Rectal smooth muscle tissue (tissue), 1 donor: ENCODE data around the gene CASKIN2.
A peak's percentile ranks its signal among the peaks of the same experiment; 100 is the strongest.

Experiments used
- H3K27ac ChIP-seq: one replicate; pipeline ENCODE4 v1.7.0; 2013; ENCODE audit warnings: low read depth, low read length, inconsistent platforms
- H3K27me3 ChIP-seq: one replicate; pipeline ENCODE4 v1.7.0; 2013; ENCODE audit warnings: low read length; ENCODE audit not compliant: control insufficient read depth, insufficient read depth
- H3K36me3 ChIP-seq: one replicate; pipeline ENCODE4 v1.7.0; 2013; ENCODE audit warnings: low read length; ENCODE audit not compliant: control insufficient read depth, insufficient read depth
- H3K4me1 ChIP-seq: one replicate; pipeline ENCODE4 v1.7.0; 2013; ENCODE audit warnings: low read length; ENCODE audit not compliant: control insufficient read depth, insufficient read depth
- H3K4me3 ChIP-seq: one replicate; pipeline ENCODE4 v1.7.0; 2013; ENCODE audit warnings: low read length
- H3K9ac ChIP-seq: one replicate; pipeline ENCODE4 v1.7.0; 2013; ENCODE audit warnings: low read length

The CASKIN2 gene

DNA sequence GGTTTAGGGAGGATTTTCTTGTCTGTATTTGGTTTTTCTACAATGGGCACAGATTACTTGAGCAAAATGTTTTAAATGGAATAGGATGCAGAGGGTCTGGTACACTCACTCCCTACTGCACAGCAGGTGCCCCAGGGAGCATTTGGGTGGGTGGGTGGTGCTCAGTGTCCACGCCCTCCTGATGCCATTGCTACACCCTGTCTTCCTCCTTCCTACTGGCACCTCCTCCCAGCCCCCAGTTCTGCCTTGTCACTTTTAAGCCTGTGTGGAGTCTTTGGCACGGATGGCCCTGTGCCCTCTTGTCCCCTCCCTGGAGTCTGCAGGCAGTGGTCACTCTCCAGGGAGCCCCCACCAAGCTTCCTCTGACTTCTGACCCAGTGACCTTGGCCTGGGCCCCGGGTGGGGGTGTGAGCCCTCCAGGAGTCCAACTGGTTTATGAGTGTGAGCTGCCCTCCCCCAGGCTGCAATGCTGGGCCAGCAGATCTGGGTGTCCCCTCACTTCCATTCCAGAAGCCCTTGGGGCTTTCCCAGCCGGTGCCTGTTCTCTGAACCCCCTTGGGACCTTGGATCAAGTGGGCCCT lies 25.7 kb upstream of the CASKIN2 start:
- H3K36me3 ChIP-seq, result no peaks in the 10 kb centered on the region
- H3K4me3 ChIP-seq, result no peak overlapping the region
- no peak overlapping the region for H3K27ac ChIP-seq
- H3K9ac ChIP-seq, result no peak overlapping the region
- H3K4me1 ChIP-seq, result no peaks in the 10 kb centered on the region
- no peaks in the 10 kb centered on the region for H3K27me3 ChIP-seq

- Histone ChIP-seq H3K4me1 (no peaks in the 10 kb centered on the region), H3K36me3 (no peaks in the 10 kb centered on the region), H3K27me3 (no peaks in the 10 kb centered on the region), H3K9ac (no peak overlapping the region), H3K27ac (no peak overlapping the region), H3K4me3 (no peak overlapping the region)
Observed at GRCh38 chr17:75539967-75540729, 24.8 kb upstream of the CASKIN2 start.

- Histone ChIP-seq H3K4me1 (no peaks in the 10 kb centered on the region), H3K27ac (no peak overlapping the region), H3K9ac (no peak overlapping the region), H3K27me3 (no peaks in the 10 kb centered on the region), H3K36me3 (no peaks in the 10 kb centered on the region), H3K4me3 (no peak overlapping the region)
Observed at GRCh38 chr17:75536366-75536765, 21.0 kb upstream of the CASKIN2 start.

DNA sequence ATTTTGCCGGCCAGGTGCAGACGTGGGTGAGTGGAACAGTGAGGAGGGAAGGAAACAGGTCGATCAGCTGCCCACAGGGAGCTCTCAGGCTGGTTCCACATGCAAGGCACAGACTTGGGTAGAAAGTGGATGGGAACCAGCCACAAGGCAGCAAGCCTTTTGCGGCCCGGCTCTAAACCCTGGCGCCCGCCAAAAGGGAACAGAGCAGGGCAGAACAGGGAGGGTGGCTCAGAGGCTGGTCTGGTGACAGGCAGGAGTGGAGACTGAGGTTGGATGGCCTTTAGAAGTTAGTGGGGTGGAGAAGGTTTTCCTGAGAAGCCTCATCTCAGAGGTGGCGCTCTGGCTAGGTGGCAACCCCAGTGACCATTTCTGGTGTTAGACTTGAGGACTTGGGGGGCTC lies 20.5 kb upstream of the CASKIN2 start:
- Histone ChIP-seq H3K9ac (no peak overlapping the region), H3K4me3 (no peak overlapping the region), H3K4me1 (no peaks in the 10 kb centered on the region), H3K36me3 (no peaks in the 10 kb centered on the region), H3K27ac (no peak overlapping the region), H3K27me3 (no peaks in the 10 kb centered on the region)

DNA sequence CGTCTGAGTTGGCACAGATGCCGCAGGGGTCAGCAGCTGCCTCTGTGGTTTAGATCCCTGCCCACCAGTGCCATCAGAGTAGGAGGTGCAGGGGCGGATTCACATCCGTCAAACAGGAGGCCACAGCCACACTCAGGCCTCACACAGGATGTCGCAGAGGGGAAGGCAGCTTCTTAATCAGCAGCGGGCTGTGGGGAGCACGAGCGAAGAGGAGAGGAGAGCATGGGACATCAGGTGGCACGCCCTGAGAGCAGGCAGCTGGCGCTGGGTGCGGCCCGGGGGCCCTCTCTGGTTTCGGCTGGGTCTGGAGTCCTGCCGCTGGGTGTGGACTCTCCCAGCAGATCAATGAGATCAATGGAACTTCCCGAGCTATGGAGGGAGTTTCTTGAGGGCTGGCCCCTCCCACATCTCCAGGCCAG lies 19.8 kb upstream of the CASKIN2 start:
- no peak overlapping the region for H3K9ac ChIP-seq
- no peaks in the 10 kb centered on the region for H3K4me1 ChIP-seq
- no peak overlapping the region for H3K27ac ChIP-seq
- no peaks in the 10 kb centered on the region for H3K27me3 ChIP-seq
- no peak overlapping the region for H3K4me3 ChIP-seq
- H3K36me3 ChIP-seq, result no peaks in the 10 kb centered on the region

- H3K36me3 ChIP-seq, result no peaks in the 10 kb centered on the region
- no peaks in the 10 kb centered on the region for H3K4me1 ChIP-seq
- no peak overlapping the region for H3K4me3 ChIP-seq
- H3K9ac ChIP-seq, result no peak overlapping the region
- no peak overlapping the region for H3K27ac ChIP-seq
- no peaks in the 10 kb centered on the region for H3K27me3 ChIP-seq
Observed at GRCh38 chr17:75531721-75532072, 16.4 kb upstream of the CASKIN2 start.

DNA sequence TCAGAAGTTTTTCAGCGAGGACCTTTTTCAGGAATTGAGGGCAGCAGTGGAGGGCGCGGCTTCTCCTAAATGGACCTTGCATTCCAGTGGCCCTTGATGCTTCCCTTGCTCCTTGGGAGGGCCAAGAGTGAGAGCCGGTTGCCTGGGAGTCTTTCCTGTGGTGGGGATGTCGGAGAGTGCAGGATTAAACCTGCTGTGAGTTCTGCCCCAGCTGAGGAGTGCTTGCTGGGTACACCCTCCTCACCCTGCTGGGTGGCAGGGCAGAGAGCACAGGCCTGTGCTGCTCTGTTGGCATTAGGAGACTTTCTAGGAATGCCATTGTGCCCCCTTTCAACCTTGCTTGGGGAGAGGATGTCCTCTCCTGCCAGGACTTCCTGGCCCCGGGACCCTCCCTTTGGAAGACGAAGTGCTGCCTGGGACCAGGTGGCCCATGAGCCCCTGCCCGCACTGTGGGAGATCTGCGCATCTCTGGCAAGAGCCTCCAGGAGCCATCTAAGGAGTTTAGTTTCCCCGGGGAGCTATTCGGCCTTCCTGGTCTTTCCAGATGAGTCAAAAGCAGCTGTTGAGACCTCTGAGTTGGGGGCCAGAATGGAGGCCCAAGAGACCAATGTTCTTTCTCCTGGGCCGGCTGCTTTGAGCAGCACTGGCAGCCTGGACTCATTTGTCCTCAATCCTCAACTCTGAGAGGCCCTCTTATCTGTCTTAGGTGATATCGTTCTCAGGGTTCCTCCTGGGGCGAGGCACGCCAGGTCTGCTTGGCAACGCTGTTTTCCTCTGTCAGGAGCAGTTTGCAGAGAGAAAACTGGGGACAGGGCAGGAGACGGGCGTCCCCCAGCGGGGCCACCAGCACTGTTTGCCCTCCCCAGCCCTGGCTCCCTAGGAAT lies 15.7 kb upstream of the CASKIN2 start:
- Histone ChIP-seq H3K27me3 (no peaks in the 10 kb centered on the region), H3K4me1 (peaks cover 2% of the 10 kb centered on the region), H3K36me3 (no peaks in the 10 kb centered on the region), H3K9ac (no peak overlapping the region), H3K27ac (no peak overlapping the region), H3K4me3 (no peak overlapping the region)

GRCh38 chr17:75526555-75527270 lies 11.4 kb upstream of the CASKIN2 start:
- peak overlapping the region; percentile 77 for H3K4me3 ChIP-seq
- no peaks in the 10 kb centered on the region for H3K36me3 ChIP-seq
- H3K27me3 ChIP-seq, result no peaks in the 10 kb centered on the region
- H3K9ac ChIP-seq, result peak overlapping the region; percentile 51
- peaks cover 2% of the 10 kb centered on the region for H3K4me1 ChIP-seq
- no peak overlapping the region for H3K27ac ChIP-seq

DNA sequence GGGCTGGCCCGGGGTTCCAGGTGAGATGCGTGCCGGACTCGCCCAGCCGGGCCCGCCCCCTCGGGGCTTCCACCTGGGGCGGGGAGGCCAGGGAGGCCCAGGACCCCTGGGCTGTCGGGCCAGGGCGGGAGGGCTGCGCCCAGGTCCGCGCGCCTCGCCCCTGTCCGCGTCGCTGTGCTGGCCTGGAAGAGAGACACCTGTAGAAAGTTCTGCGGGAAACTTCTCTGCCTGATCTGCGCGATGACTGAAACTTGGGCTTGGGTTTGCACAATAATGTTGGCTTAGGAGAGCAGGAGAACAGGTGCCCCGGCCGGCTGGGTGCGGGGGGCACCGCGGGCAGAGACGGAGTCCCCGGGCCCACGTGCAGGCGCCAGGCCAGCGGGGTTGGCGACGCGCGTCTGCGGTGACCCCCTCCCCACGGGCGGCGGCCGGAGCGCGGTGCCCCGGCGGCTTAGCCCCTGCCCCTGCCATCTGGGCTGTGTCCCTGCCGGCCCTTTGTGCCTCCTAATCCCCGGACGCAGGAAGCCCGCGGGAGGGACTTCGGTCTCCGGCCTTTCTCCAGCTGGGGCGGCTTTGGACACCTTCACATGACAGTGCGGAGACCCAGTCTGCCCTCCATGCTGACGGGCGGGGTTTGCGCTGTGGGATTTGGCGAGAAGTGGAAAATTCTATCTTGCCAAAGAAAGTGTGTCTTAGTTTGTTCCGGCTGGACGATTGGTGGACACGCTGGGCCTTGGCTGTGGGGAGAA lies 10.6 kb upstream of the CASKIN2 start:
- Histone ChIP-seq H3K27me3 (no peaks in the 10 kb centered on the region), H3K9ac (peak overlapping the region; percentile 51), H3K4me3 (peak overlapping the region; percentile 77), H3K4me1 (peaks cover 2% of the 10 kb centered on the region), H3K27ac (no peak overlapping the region), H3K36me3 (no peaks in the 10 kb centered on the region)

GRCh38 chr17:75524970-75525805 lies 9.9 kb upstream of the CASKIN2 start, which contains the start of gene LLGL2:
TSS of gene LLGL2 (plus strand) at chr17:75525697. CDS start at chr17:75543427, 17,730 bp downstream.
- Histone ChIP-seq H3K4me1 (peaks cover 2% of the 10 kb centered on the region), H3K27me3 (no peaks in the 10 kb centered on the region), H3K4me3 (peak within 1 kb of the TSS; percentile 77), H3K27ac (no peak within 1 kb of the TSS), H3K9ac (peak within 1 kb of the TSS; percentile 51), H3K36me3 (no peaks in the 10 kb centered on the region)
